Thyroid gland (tissue), 4 donors: ENCODE results near the gene LIN37. TPM values are rescaled to one million over a fixed set of nuclear protein-coding genes. Genes with fewer than 3 reads are reported as not detected.

Source experiments
- DNase-seq, 2 donors: peaks; one replicate each; pipeline ENCODE4 v3.0.0-alpha.2; 2019
- H3K27ac ChIP-seq, 3 donors: fragments of 200-600 bp; sonication (generic); 1 replicate in 2 of 3; 2 replicates in 1 of 3; pipeline ENCODE4 v1.5.1; 2016 to 2019; ENCODE audit warnings: mild to moderate bottlenecking in 1 of 3, moderate library complexity in 1 of 3
- H3K27me3 ChIP-seq: fragments of 200-600 bp; sonication (generic); one replicate; pipeline ENCODE4 v1.5.1; 2019
- H3K36me3 ChIP-seq, 2 donors: fragments of 200-600 bp; sonication (generic); one replicate each; pipeline ENCODE4 v1.5.1; 2016 to 2019
- H3K4me1 ChIP-seq, 2 donors: fragments of 200-600 bp; sonication (generic); one replicate each; pipeline ENCODE4 v1.5.1; 2017 to 2019
- H3K4me3 ChIP-seq, 3 donors: fragments of 200-600 bp; sonication (generic); replicated peaks in 1 of 3; 1 replicate in 2 of 3; 2 replicates in 1 of 3; pipeline ENCODE4 v1.5.1; 2016; ENCODE audit warnings: mild to moderate bottlenecking in 1 of 3
- H3K9me3 ChIP-seq: fragments of 200-600 bp; sonication (generic); one replicate; pipeline ENCODE4 v1.5.1; 2017
- POLR2A ChIP-seq, 2 donors: fragments of 450-650 bp; IDR thresholded peaks; one replicate each; pipeline ENCODE4 v1.6.1; 2017; ENCODE audit warnings: antibody characterized with exemption in 2 of 2, mild to moderate bottlenecking in 2 of 2, moderate library complexity in 1 of 2
- WGBS, 2 donors: methylation state at CpG; one replicate each; pipeline ENCODE4 v1.1.5; 2017; 5-methylcytosine and 5-hydroxymethylcytosine counted together
- intact Hi-C: fragments of 100-400 bp; cut with DNase I; formaldehyde crosslinking; loops from one replicate; pipeline ENCODE4 v1.15.1; 2023
- total RNA-seq, 4 donors: library from RNA; depleted of rRNA; stranded (reverse); fragments of >200 nt; gene quantifications; one replicate each; pipeline ENCODE4 v1.2.3, GENCODE V29; 2016
- TF ChIP-seq, protein P1 (sequence below), 6 experiments: fragments of 200-600 bp in 3 of 6; fragments of 450-650 bp in 3 of 6; sonication (generic) in 3 of 6; IDR thresholded peaks; one replicate each; pipeline ENCODE4 v1.5.1; 2016 to 2019; ENCODE audit warnings: antibody characterized with exemption in 6 of 6, mild to moderate bottlenecking in 2 of 6, inconsistent platforms in 1 of 6, moderate library complexity in 1 of 6

The LIN37 gene
- total RNA-seq, 4 donors from 2014 or later = 8.2 to 21.5 (median 14.1) TPM

- Histone ChIP-seq H3K27me3 (no peaks in the 10 kb centered on the region), H3K27ac (no peak overlapping the region), H3K4me1 (no peaks in the 10 kb centered on the region), H3K36me3 (no peaks in the 10 kb centered on the region), H3K9me3 (no peaks in the 10 kb centered on the region), H3K4me3 (no peak overlapping the region)
- DNase-seq = no peak
- WGBS, 2 donors = 57 to 61% methylated on average over 1 of the region's 1 CpG
- TF ChIP-seq, protein P1, sequence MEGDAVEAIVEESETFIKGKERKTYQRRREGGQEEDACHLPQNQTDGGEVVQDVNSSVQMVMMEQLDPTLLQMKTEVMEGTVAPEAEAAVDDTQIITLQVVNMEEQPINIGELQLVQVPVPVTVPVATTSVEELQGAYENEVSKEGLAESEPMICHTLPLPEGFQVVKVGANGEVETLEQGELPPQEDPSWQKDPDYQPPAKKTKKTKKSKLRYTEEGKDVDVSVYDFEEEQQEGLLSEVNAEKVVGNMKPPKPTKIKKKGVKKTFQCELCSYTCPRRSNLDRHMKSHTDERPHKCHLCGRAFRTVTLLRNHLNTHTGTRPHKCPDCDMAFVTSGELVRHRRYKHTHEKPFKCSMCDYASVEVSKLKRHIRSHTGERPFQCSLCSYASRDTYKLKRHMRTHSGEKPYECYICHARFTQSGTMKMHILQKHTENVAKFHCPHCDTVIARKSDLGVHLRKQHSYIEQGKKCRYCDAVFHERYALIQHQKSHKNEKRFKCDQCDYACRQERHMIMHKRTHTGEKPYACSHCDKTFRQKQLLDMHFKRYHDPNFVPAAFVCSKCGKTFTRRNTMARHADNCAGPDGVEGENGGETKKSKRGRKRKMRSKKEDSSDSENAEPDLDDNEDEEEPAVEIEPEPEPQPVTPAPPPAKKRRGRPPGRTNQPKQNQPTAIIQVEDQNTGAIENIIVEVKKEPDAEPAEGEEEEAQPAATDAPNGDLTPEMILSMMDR (IDR thresholded peaks at IDR 0.05) = no peak
- intact Hi-C loops = no loop called here
Observed at GRCh38 chr19:35708391-35708790, 40.0 kb upstream of the LIN37 start.

DNA sequence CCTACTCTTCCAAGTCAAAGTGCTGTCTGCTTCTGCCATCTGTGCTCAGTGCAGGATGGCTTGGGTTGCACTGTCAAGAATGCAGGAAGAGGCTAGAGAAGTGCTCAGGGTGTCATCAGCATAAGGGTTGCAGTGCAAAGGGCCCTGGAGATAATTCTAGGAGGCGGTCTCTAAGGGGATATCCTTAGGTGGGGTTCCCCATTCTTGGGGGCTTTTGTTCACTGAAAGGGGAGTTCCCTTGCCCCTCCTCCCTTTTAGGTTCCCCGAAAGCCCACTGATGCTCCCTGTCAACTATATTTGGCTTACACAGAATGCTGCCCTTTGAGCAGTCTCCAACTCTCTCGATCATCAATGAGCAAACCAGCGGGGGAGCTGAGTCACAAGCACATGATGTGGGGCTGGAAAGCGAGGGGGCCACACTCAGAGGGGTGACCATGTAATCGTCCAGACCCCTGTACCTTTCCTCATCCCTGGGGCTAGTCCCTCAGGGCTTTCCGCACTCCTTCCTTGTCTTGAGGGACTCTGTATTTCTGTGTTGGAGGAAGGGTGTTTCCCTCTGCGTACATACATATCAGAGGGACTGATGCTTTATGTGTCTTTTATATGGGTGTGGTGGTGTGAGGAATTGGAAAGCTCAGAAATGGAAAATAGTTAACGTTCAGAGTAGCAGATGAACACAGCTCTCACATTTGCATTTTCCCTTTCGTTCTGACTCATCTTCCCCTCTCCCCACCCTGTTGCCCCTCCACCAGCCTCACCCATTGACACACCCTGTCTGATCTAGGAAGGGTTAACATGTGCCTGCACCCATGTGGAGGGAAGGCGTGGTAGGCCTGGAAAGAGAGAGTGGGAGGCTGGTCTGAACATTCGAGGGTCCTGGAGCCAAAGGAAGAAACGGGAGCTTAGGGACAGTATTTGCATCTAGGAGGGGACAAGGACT is 37.3 kb upstream of the LIN37 start:
- intact Hi-C loops = no loop called here
- no peaks in the 10 kb centered on the region for H3K36me3 ChIP-seq
- no peak overlapping the region for H3K27ac ChIP-seq
- no peak overlapping the region for H3K4me3 ChIP-seq
- no peaks in the 10 kb centered on the region for H3K27me3 ChIP-seq
- no peaks in the 10 kb centered on the region for H3K9me3 ChIP-seq
- peaks cover 5 to 8% of the 10 kb centered on the region in 2 donors for H3K4me1 ChIP-seq
- 61 to 74% methylated on average over 13 of the region's 13 CpGs for WGBS, 2 donors
- no peak for TF ChIP-seq POLR2A (IDR thresholded peaks at IDR 0.05)
- TF ChIP-seq, protein P1 (IDR thresholded peaks at IDR 0.05) = no peak
- DNase-seq = no peak

GRCh38 chr19:35712567-35713505 is 35.5 kb upstream of the LIN37 start:
- Histone ChIP-seq H3K36me3 (no peaks in the 10 kb centered on the region), H3K4me3 (no peak overlapping the region), H3K9me3 (no peaks in the 10 kb centered on the region), H3K4me1 (peaks cover 10% of the 10 kb centered on the region in 2 donors), H3K27ac (no peak overlapping the region), H3K27me3 (no peaks in the 10 kb centered on the region)
- TF ChIP-seq, protein P1 (IDR thresholded peaks at IDR 0.05) = no peak
- TF ChIP-seq POLR2A (IDR thresholded peaks at IDR 0.05) = no peak
- intact Hi-C loops = no loop called here
- 78 to 80% methylated on average over 11 of the region's 11 CpGs for WGBS, 2 donors
- no peak for DNase-seq

- TF ChIP-seq POLR2A (IDR thresholded peaks at IDR 0.05) = no peak
- TF ChIP-seq, protein P1 (IDR thresholded peaks at IDR 0.05) = no peak
- intact Hi-C loops = no loop called here
- no peak for DNase-seq
- Histone ChIP-seq H3K4me3 (no peak overlapping the region), H3K4me1 (peaks cover 10% of the 10 kb centered on the region in 2 donors), H3K9me3 (no peaks in the 10 kb centered on the region), H3K27ac (no peak overlapping the region), H3K36me3 (no peaks in the 10 kb centered on the region), H3K27me3 (no peaks in the 10 kb centered on the region)
- WGBS, 2 donors = 81 to 84% methylated on average over 2 of the region's 2 CpGs
Observed at GRCh38 chr19:35713506-35713850, 34.9 kb upstream of the LIN37 start.
